ENCODE results near the gene PPP2R2C. TPM values are rescaled to one million over a fixed set of nuclear protein-coding genes. Genes with fewer than 3 reads are reported as not detected.

PPP2R2C gene
- total RNA-seq, 2 donors from 2014 or later, result 0.14 to 0.41 TPM

GRCh38 chr4:6369924-6370645 is 102.3 kb downstream of the PPP2R2C start:
- no peak for TF ChIP-seq CTCF (IDR thresholded peaks at IDR 0.05)
- no peaks in the 10 kb centered on the region for H3K4me1 ChIP-seq (ENCODE audit: control insufficient read depth in 1 of 2, low read depth in 2 of 2)
- no peak for ATAC-seq (ENCODE audit: insufficient number of reproducible peaks, low FRiP score, low read depth)

GRCh38 chr4:6369511-6369910 is 102.9 kb downstream of the PPP2R2C start:
- Histone ChIP-seq H3K27ac (no peak overlapping the region), H3K27me3 (replicated peaks; ENCODE audit: insufficient read depth) (no peaks in the 10 kb centered on the region), H3K9me3 (no peaks in the 10 kb centered on the region), H3K4me1 (ENCODE audit: control insufficient read depth in 1 of 2, low read depth in 2 of 2) (no peaks in the 10 kb centered on the region), H3K36me3 (no peaks in the 10 kb centered on the region), H3K4me3 (no peak overlapping the region)
- no peak for ATAC-seq (ENCODE audit: insufficient number of reproducible peaks, low FRiP score, low read depth)
- DNase-seq (ENCODE audit: low spot score), result no peak
- no peak for TF ChIP-seq CTCF (IDR thresholded peaks at IDR 0.05)

More at GRCh38 chr4:6369924-6370645, 102.3 kb downstream of the PPP2R2C start:
- Histone ChIP-seq H3K4me3 (no peak overlapping the region), H3K27ac (no peak overlapping the region), H3K9me3 (no peaks in the 10 kb centered on the region), H3K36me3 (no peaks in the 10 kb centered on the region), H3K27me3 (replicated peaks; ENCODE audit: insufficient read depth) (no peaks in the 10 kb centered on the region)
- DNase-seq (ENCODE audit: low spot score), result no peak

GRCh38 chr4:6369035-6369434 is 103.4 kb downstream of the PPP2R2C start:
- Histone ChIP-seq H3K4me1 (ENCODE audit: control insufficient read depth in 1 of 2, low read depth in 2 of 2) (no peaks in the 10 kb centered on the region), H3K36me3 (no peaks in the 10 kb centered on the region), H3K9me3 (no peaks in the 10 kb centered on the region), H3K27me3 (replicated peaks; ENCODE audit: insufficient read depth) (no peaks in the 10 kb centered on the region), H3K4me3 (no peak overlapping the region), H3K27ac (no peak overlapping the region)
- ATAC-seq (ENCODE audit: insufficient number of reproducible peaks, low FRiP score, low read depth), result no peak
- no peak for DNase-seq (ENCODE audit: low spot score)
- no peak for TF ChIP-seq CTCF (IDR thresholded peaks at IDR 0.05)

GRCh38 chr4:6368601-6369000 is 103.8 kb downstream of the PPP2R2C start:
- no peak overlapping the region for H3K27ac ChIP-seq
- no peak for ATAC-seq (ENCODE audit: insufficient number of reproducible peaks, low FRiP score, low read depth)
- TF ChIP-seq CTCF (IDR thresholded peaks at IDR 0.05), result no peak
- no peak for DNase-seq (ENCODE audit: low spot score)
- H3K9me3 ChIP-seq, result no peaks in the 10 kb centered on the region
- no peak overlapping the region for H3K4me3 ChIP-seq
- H3K36me3 ChIP-seq, result no peaks in the 10 kb centered on the region
- no peaks in the 10 kb centered on the region for H3K27me3 ChIP-seq (replicated peaks; ENCODE audit: insufficient read depth)
- no peaks in the 10 kb centered on the region for H3K4me1 ChIP-seq (ENCODE audit: control insufficient read depth in 1 of 2, low read depth in 2 of 2)

GRCh38 chr4:6368096-6368495 is 104.3 kb downstream of the PPP2R2C start:
- DNase-seq (ENCODE audit: low spot score) (no peak), ATAC-seq (ENCODE audit: insufficient number of reproducible peaks, low FRiP score, low read depth) (no peak)
- no peaks in the 10 kb centered on the region for H3K36me3 ChIP-seq
- TF ChIP-seq CTCF (IDR thresholded peaks at IDR 0.05), result no peak
- no peaks in the 10 kb centered on the region for H3K9me3 ChIP-seq
- H3K27ac ChIP-seq, result no peak overlapping the region
- H3K4me1 ChIP-seq (ENCODE audit: control insufficient read depth in 1 of 2, low read depth in 2 of 2), result no peaks in the 10 kb centered on the region
- H3K27me3 ChIP-seq (replicated peaks; ENCODE audit: insufficient read depth), result no peaks in the 10 kb centered on the region
- no peak overlapping the region for H3K4me3 ChIP-seq
